ENCODE measurements around the gene PRR7.

PRR7 gene

GRCh38 chr5:177402271-177403043 is 44.2 kb upstream of the PRR7 start:
- Histone ChIP-seq H3K9me3 (ENCODE audit: control insufficient read depth, insufficient read depth, low read length) (no peaks in the 10 kb centered on the region), H3K4me3 (ENCODE audit: low read length) (peak overlapping the region; percentile 69), H3K27ac (ENCODE audit: low read depth, low read length) (no peak overlapping the region), H3K79me2 (ENCODE audit: control insufficient read depth, low read length) (no peaks in the 10 kb centered on the region), H3K4me1 (ENCODE audit: control insufficient read depth, low read length) (peaks cover 31% of the 10 kb centered on the region), H3F3A (ENCODE audit: control insufficient read depth, insufficient read depth) (peaks cover 3% of the 10 kb centered on the region), H3K36me3 (ENCODE audit: control insufficient read depth, low read length) (no peaks in the 10 kb centered on the region), H3K27me3 (ENCODE audit: control insufficient read depth, low read length) (peaks cover 35% of the 10 kb centered on the region), H4K20me1 (ENCODE audit: control insufficient read depth, insufficient read depth, low read depth, low read length) (no peaks in the 10 kb centered on the region), H3K4me2 (ENCODE audit: low read length) (peak overlapping the region; percentile 78), H3K9me2 (replicated peaks; ENCODE audit: control insufficient read depth, low read length) (no peaks in the 10 kb centered on the region)
- no peak for TF ChIP-seq CTCF (IDR thresholded peaks at IDR 0.05; ENCODE audit: low read depth, low read length, poor library complexity, severe bottlenecking)
- 0 out of 2 replicates have a peak, but pooled peaks have one; percentile 10 for TF ChIP-seq EZH2phosphoT487 (IDR thresholded peaks at IDR 0.05; ENCODE audit: borderline replicate concordance, low read length)

DNA sequence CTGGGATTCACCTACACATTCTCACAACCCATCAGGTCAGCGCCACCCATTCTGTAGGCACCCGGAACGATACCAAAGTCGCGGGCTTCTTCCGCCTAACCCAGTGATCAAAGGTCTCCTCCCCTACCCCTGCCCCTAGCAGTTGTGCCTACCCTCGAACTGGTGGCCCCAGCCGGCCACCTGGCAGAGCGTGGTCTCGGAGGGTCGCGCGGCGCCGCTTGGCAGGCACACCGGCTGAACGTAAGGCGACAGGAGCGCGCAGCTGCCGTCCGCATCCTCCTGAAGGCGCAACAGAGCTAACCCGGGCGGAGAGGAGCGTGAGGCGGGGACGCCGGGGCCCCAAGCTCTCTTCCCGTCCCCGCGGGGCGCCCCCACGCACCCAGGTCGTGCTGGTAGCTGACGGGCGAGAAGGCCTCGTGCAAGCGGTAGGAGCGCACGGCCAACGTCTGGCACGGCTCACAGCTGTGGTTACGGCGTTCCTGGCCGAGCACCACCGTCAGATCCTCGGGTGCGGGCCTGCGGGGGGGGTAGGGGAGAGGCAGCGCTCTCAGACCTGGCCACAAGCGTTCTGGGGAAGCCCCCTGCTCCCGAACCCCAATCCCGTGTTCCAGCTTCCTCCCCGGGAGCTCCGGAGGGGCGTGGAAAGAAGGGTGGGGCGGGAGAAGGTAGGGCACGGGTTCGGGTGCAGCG is 43.4 kb upstream of the PRR7 start:
- H3K79me2 ChIP-seq (ENCODE audit: control insufficient read depth, low read length): no peaks in the 10 kb centered on the region
- peaks cover 3% of the 10 kb centered on the region for H3F3A ChIP-seq (ENCODE audit: control insufficient read depth, insufficient read depth)
- H3K27ac ChIP-seq (ENCODE audit: low read depth, low read length): no peak overlapping the region
- peak overlapping the region; percentile 78 for H3K4me2 ChIP-seq (ENCODE audit: low read length)
- H4K20me1 ChIP-seq (ENCODE audit: control insufficient read depth, insufficient read depth, low read depth, low read length): no peaks in the 10 kb centered on the region
- peaks cover 35% of the 10 kb centered on the region for H3K27me3 ChIP-seq (ENCODE audit: control insufficient read depth, low read length)
- no peaks in the 10 kb centered on the region for H3K9me3 ChIP-seq (ENCODE audit: control insufficient read depth, insufficient read depth, low read length)
- no peaks in the 10 kb centered on the region for H3K36me3 ChIP-seq (ENCODE audit: control insufficient read depth, low read length)
- H3K9me2 ChIP-seq (replicated peaks; ENCODE audit: control insufficient read depth, low read length): no peaks in the 10 kb centered on the region
- peaks cover 31% of the 10 kb centered on the region for H3K4me1 ChIP-seq (ENCODE audit: control insufficient read depth, low read length)
- TF ChIP-seq CTCF (IDR thresholded peaks at IDR 0.05; ENCODE audit: low read depth, low read length, poor library complexity, severe bottlenecking) (no peak), EZH2phosphoT487 (IDR thresholded peaks at IDR 0.05; ENCODE audit: borderline replicate concordance, low read length) (no peak)
- peak overlapping the region; percentile 69 for H3K4me3 ChIP-seq (ENCODE audit: low read length)

GRCh38 chr5:177403792-177404640 is 42.6 kb upstream of the PRR7 start:
- Histone ChIP-seq H3K9me2 (replicated peaks; ENCODE audit: control insufficient read depth, low read length) (no peaks in the 10 kb centered on the region), H3F3A (ENCODE audit: control insufficient read depth, insufficient read depth) (peaks cover 3% of the 10 kb centered on the region), H3K27me3 (ENCODE audit: control insufficient read depth, low read length) (peaks cover 35% of the 10 kb centered on the region), H3K27ac (ENCODE audit: low read depth, low read length) (no peak overlapping the region), H4K20me1 (ENCODE audit: control insufficient read depth, insufficient read depth, low read depth, low read length) (no peaks in the 10 kb centered on the region), H3K4me3 (ENCODE audit: low read length) (peak overlapping the region; percentile 69), H3K36me3 (ENCODE audit: control insufficient read depth, low read length) (no peaks in the 10 kb centered on the region), H3K4me1 (ENCODE audit: control insufficient read depth, low read length) (peaks cover 31% of the 10 kb centered on the region), H3K79me2 (ENCODE audit: control insufficient read depth, low read length) (no peaks in the 10 kb centered on the region), H3K4me2 (ENCODE audit: low read length) (peak overlapping the region; percentile 78), H3K9me3 (ENCODE audit: control insufficient read depth, insufficient read depth, low read length) (no peaks in the 10 kb centered on the region)
- TF ChIP-seq EZH2phosphoT487 (IDR thresholded peaks at IDR 0.05; ENCODE audit: borderline replicate concordance, low read length) (no peak), CTCF (IDR thresholded peaks at IDR 0.05; ENCODE audit: low read depth, low read length, poor library complexity, severe bottlenecking) (peak; percentile 67)

Data from DOHH2 (cell line).